ENCODE data around the gene ARSI.

The ARSI gene

DNA sequence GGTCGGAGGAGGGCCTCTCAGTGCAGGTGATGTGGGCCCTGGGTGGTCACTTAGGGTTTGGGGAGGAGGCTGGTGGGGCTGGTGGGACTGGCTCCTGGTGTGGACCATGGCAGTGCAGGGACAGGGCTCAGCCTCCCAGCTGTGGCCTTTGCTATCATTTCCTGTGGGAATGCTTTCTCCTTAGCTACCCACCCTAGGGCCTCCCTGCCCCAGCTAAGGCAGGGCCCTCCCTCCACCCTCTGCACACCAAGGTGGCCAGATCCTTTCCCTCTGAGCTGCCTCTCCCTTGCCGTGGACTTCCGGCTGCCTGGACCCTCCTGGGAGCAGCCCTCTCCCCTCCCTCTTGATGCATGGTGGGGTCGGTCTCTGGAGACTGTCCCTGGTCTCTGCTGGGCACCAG is 22.7 kb upstream of the ARSI start:
- no peak for DNase-seq

DNA sequence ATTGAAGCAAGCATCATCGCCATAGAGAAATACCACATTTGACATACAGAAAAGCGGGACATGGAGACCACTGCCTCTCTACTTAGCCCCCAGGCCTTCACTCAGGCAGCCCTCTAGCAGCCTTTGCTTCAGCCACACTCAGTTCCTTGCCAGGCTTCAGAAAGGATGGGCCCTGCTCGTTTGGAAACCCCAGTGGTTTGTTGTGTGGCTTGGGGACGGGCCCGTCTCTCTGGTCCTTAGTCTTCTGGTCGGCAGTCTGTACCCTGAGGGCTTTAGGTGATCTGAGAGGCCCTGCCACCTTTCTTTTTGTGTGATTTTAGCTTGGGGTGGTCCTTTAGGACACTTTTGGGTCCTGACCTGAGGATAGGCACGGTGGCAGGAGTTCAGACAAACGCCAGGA is 21.1 kb upstream of the ARSI start:
- DNase-seq: no peak

DNA sequence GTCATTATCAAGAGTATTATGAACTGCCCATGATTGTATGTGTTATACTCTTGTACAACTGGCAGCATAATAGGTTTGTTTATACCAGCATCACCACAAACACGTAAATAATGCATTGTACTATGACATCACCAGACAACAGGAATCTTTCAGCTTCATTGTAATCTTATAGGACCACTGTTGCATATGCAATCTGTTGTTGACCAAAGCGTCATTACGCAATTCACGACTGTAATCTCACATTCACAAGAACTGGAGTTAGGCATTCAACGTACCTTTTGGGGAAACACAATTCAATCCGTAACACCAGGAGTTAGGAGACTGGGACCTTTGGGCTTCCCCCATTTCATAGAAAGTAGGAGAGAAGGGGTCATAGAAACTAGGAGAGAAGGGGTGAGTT is 20.4 kb upstream of the ARSI start:
- no peak for DNase-seq

DNA sequence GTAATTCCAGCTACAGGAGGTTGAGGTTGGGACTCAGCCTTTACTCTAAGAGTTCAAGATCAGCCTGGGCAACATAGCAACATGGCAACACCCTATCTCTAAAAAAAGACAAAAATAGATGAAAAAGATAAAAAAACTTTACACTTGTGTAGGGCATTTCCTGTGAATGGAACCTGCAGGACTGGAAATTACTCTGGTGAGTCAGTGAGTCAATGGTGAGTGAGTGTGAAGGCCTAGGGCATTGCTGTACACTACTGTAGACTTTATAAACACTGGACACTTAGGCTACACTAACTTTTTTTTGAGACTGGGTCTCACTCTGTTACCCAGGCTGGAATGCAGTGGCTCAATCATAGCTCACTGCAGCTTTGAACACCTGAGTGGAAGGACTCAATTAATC is 19.5 kb upstream of the ARSI start:
- DNase-seq: no peak

DNA sequence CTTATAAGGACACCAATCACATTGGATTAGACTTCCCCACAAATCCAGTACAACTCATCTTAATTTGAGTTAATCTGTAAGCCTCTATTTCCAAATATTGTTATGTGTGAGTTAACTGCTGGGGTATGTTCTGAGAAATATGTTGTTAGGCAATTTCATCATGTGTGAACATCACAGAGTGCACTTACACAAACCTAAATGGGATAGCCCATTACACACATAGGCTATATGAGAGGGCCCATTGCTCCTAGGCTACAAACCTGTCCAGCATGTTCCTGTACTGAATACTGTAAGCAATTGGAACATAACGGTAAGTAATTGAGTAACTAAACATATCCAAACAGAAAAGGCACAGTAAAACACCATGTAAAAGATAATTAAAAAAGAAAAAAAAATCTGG is 19.1 kb upstream of the ARSI start:
- DNase-seq: no peak

DNA sequence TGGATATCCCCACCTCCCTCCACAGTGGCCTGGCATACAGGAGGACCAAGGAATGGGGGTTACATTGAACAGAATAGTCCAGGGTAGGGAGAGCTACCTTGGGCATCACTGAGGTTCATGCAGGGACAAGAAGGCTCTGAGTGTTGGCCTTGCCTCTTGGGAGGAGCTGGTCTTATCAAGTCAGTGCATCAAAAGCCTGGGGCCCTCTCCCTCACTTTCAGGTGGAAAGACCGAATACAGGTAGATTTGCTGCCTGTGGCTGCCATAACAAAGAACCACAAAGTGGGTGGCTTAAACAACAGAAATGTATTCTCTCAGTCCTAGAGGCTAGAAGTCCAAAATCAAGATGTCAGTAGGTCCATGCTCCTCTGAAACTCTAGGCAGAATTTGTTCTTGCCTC is 18.5 kb upstream of the ARSI start:
- DNase-seq: no peak

DNA sequence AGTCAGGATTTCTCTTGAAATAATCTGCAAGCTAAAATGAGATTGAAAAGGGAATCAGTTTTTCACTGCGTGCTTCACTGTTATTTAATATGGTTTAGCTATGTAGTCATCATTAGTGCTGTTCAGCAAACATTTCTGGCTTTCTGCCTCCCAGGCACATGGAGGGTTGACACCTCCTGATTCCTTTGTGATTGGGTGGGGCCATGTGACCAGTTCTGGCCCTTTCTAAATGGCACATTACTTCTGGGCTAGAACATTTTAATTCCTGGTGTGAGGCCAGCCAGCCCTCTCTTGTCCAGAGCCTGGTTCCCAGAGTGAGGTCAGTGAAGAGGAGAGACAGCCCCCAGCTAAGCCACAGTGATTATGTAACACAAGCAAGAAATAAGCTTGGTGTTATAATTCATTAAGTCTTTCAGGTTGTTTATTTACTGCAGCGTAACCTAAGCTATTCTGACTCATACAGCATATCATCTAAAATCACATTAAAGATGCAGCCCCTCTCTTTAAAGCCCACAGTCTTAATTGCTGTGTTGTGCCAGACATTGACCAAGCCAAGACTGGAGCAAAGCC is 17.4 kb upstream of the ARSI start:
- DNase-seq: no peak

DNA sequence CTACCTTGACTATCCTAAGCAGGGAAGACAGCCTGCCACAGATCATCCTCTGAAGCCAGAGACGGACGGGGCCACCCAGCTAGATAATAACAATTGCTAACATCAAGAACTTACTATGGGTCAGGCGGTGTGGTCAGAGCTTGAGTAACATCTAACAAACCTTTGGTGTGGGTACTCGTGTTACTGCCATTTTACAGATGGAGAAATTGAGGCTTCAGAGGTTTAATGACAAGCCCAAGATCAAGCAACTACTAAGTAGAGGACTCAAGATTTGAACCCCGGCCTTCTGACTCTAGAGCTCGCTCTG is 16.7 kb upstream of the ARSI start:
- no peak for DNase-seq

DNA sequence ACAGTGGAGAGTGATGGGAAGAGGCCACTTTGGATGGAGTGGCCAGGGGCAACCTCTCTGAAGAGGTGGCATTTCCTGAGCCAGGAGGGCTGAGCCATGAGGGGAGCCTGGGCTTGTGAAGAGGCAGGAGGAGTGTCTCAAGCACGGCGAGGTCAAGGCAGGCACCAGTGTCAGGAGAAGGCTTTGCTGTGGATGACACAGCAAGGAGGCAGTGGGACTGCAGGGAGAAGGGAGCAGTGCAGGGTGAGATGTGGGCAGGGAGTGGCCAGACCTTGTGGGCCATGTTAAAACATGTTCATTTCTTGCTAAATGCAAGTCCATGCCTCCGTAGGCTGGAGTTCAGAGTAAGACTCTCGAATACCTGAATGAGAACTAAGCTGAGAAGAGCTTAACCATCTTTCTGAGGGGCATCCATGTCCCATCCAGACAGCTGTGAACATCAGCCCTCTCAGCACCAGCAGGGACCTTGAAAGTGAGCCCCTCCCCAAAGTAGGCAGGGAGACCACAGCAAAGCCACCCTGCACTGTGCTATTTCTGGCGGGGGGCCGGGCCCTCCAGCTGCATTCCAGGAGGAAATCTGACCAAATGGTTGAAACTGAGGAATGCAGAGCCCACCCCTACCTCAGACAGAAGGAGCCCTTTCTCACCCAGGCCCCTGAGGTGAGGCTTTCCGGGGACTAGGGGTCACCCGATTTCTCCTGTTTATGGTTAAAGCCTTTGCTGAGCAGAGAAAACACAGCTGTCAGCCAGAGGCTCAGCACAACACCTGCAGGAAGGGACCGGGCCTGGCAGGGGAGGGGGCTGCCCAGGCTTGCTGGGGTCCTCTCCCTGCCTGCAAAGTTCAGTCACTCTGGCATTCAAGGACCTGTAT is 16.1 kb upstream of the ARSI start:
- no peak for DNase-seq

DNA sequence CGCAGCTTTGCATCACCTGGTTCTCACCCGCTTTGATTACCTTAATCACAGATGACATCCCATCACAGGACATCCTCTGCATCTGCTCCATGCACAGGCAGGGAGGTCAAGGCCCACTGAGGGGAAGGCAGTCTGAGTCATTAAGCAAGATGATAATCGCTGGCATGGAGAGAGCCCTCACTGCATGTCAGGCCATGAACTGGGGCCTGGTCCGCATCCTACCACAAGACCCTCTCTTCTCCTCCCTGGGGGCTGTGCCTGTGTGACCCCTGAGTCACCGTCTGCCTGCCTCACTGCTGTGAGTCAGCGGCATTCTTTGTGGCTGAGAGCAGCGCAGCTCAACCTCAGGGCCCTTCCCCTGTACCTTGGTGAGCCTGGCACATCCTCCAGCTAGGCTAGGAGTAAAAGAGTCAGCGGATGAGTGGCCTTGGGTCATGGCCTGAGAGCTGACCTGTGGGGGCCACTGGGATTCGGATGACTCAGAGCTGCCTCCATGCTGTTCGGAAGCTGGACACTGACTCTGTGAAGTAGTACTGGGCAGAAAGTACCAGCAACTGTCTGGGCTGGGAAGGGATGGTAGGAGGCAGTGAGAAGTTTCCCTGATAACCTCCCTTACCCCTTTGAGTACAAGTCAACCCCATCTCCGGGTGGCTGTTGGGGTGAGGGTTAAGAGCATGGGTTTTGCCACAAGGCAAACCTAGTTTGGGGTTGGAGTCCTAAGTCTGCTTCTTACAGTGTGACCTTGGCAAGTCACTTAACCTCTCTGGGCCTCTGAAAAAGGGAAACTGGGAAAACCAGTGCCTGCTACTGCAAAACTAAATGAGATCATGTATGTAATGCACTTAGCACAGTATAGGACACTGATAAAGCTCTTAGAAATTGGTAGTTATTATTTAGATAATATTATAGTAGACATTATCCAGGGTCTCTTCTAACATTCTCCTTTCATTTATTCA is 14.6 kb upstream of the ARSI start:
- DNase-seq: no peak

DNA sequence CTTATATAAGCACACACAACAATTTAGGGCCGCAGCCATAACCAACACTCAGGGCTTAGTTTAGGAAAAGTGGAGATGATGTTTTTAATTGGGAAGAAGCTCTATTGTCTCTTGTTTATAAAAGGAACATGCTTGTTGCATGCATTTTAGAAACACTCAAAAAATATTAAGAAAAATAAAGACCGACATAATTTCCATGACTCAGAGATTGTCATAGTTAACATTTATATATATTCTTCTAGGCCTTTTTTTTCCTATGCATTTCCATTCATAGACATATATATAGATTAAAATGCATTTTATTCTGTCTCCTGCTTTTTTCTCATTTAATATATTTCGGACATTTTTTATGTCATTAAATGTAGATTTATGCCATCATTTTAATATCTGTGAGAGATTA is 13.6 kb upstream of the ARSI start:
- DNase-seq: no peak

DNA sequence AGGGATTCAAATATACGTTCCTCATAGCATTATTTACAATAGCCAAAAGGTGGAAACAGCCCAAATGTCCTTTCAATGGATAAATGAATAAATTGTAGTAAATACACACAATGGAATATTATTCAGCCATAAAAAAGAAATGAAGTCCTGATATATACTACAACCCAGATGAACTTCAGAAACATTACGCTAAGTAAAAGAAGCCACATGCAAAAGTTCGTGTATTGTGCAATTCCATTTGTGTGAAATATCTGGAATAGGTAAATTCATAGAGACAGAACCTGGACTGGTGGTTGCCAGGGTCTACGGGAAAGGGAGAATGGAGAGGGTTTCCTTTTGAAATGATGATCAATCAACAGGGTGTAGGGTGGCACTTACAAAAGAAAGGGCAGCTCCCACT is 12.5 kb upstream of the ARSI start:
- DNase-seq: no peak

DNA sequence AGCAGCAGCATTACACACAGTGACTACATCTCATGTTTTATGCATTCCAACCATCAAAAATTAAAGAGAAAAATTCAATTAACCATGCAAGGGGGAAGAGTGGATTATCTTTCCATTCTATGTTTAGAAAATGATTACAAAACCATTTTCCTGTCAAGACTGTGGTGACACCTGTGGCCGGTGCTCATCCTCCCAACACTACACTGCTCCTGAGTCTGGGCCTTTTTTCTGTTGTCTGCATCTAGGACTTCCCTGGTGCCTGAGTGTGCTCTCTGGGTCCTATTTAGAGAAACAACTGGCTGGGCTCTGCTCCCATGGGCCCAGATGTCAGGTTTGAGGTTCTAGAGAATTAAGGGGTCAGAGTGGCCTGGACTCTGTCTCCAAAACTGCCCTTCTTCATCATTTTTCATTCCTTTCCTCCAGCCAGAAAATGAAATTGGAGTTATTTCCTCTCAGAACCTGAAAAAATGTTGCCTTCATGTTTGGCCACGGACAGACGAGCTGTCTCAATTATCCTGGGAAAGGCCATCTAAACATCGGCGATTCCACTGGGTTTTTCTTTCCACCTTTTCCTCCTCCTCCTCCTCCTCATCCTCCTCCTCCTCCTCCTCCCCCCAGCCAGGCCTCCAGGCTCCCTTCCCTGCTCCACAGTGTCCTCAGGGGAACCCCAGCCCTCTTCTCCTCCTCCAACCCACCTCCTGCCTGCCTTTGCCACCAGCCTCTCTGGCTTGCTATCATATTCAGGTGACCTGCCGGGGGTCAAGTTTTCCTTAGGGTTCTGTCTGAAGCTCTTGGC is 11.4 kb upstream of the ARSI start:
- no peak for DNase-seq

DNA sequence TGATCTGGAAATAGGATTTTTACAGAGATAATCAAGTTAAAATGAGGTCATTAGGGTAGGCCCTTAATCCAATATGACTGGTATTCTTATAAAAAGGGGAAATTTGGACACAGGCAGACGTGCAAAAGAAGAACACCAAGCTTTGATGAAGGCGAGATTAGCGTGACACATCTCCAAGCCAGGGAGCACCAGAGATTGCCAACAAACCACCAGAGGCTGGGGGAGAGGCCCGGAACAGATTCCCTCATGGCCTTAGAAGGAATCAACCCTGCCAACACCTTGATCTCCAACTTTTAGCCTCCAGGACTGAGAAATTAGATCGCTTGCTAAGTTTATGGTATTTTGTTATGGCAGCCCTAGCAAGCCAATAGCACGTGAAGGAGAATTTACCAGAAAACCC is 10.8 kb upstream of the ARSI start:
- DNase-seq: no peak

DNA sequence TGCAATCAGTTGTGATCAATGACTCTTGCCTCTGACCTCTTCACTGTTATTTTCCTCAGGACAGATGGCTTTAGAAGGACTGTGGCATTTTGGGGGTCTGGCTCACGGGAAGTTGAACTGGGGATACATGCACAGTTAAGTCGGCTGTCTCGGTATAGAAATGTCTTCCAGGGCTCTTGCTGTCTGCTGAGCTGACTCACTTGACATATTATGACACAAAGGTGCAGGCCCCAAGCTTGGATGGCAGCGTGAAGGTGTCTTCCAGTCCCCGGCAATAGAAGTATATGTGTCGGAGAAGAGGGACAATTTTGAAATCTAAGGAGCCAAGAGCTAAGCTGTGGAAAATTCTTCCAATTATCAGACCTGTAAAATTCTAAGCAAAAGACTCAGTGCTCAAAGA is 9.8 kb upstream of the ARSI start:
- DNase-seq: no peak

DNA sequence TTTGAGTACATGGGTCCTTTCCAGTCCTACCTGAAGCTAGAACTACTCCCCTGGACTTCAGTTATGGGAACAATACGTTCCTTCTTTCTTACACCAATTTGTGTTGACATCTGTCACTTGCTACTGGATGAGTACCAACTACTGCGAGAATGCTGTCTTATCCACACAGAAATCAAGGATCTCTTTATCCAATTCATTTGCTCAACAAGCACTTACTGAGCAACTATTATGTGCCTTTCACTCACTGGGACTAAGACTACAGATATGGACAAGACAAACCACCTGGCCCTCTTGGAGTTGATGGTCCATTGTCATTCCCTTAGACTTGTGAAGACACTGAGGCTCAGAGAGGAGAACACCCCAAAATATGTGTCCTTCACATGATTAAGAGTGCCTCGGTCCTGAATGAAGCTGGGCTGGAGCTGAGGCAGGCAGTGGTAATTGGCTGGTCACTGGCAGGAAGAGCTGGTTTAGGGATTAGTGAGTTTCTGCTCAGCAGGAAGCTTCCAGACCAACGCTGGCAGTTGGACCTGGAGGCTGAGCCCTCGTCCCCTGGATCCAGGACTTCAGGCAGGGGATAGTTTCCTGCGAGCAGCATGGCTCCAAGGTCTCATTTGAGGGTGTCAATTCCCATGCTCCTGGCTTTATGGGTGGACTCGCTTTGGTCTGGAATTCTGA is 8.4 kb upstream of the ARSI start:
- no peak for DNase-seq

DNA sequence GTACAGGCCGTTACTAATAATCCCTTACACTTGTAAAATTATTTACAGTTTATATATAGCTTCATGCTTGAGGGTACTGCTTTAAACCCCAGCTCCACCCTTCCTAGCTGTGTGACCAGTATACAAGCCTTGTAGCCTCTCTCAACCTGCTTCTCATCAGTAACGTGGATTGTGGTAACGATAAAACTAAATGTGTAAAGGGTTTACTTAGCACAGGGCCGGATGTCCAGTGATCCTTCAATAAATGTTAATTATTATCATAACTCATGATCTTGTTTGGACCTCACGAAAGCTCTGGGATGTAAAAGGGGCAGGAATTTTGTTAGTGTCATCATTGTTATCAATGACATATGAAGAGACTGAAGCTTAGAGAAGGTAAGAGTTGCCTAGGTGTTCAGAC is 7.5 kb upstream of the ARSI start:
- DNase-seq: no peak

DNA sequence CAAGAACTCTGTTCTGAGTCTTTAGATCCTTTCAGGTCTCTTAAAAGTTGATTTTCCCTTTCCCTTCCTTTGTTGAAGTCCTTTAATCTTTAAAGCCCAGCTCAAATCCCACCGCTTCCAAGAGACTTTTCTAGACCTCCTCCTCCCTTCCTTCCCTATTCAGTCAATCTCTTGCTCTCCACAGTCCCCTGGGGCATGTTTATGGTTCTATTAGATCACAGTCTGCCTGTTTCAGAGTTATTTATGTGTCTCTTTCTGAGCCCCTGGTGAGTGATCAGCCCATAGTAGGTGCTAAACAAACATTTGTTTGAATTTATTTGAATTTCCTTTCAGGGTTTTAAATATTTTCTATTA is 7.2 kb upstream of the ARSI start:
- peak; percentile 13 for DNase-seq

DNA sequence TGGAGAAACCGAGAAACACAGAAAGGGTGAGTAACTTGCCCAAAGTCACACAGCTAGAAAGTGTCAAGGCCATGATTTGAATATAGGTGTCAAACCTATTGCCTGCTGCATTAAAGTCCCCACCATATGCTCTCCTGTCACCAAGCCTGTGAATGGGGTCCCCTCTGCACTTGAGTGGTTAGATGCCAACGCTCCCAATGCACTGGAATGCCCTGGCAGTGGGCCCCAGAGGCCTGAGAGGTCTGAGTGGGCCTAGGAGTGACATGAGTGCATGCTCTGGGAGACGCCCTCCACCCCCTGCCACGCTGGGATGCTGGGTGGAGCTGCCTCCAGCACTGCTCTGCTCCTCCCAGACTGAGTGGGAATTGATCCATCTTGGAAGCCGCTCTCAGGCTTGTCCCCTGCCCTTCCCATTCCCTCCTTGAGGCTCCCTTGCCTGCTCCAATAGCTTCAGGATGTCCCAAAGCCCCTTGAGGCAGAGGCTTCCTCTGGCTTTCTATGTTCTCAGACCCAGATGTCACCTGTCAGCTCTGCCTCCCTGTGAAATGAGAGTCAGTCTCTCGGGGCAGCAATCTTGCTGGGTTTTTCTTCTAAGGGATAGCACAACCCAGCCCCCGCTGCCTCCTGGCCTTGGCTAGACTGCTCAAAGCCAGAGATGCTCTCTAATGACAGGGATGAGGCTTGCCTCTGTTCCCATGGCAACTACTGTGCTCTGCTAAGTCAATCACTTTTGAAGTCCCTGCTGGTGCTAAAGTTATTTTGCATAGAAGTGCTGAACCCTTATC is 6.6 kb upstream of the ARSI start:
- no peak for DNase-seq

DNA sequence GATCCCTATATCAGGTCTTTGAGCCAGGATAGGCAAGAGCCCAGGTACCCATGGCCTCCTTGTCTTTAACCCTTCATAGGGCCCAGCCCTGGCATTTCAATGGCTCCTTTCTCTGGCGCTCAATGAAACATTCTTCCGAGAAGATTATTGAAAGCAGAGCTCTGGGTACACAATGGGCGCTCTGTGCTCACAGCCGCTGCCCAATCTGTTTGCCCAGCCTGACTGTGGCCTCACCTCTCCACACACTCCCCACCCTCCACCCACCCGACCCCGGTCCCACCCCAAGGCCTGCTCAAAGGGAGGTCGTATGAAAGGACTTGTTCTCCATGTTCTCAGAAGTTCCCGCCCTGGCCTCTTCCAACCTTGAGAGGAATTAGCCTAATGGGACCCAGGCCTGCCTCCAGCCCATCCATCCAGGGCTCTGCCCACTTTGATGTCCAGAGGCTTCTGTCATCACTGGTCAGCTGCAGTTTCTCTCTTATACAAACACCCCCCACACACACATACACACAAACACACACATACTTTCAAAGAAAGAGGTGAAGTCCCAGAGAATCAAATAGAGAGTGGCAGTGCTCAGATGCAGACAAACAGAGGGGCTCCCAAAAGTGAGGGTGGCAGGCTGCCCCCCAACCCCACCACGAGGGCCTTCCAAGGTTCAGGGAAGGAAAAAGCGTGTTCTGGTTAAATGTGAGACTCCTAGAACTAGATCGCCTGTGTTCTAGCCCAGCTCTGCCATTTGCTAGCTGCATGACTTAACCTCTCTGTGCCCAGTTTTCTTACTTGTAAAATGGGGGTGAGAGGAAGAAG is 5.1 kb upstream of the ARSI start:
- DNase-seq: no peak

DNA sequence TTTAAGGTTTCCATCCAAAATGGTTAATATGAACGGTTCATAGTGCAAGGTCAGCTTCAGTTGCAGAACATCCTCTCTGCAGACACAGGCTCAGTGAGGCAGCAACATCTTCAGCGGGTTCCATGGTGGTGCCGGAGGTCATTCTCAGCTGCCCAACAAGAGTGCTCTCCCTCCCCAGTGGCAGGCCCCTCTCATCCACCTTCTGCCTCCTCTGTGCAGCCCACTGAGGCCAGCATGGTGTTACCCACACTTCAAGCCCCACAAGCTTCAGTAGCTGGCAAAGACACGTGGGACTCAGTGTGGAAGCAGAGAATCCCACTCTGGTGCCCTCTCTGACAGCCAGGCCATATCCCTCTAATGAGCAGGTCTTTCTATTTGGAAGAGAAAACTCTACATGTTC is 4.1 kb upstream of the ARSI start:
- no peak for DNase-seq
